Mesothelial cell of epicardium (in vitro differentiated cells): Measurements from ENCODE around the gene RABEP2. TPM values are rescaled to one million over a fixed set of nuclear protein-coding genes. Genes with fewer than 3 reads are reported as not detected.
A peak's percentile ranks its signal among the peaks of the same experiment; 100 is the strongest.

Experiments used
- DNase-seq, 2 experiments: peaks; one replicate each; pipeline ENCODE4 v3.0.0; 2021; ENCODE audit warnings: low spot score in 2 of 2; ENCODE audit not compliant: unreplicated experiment in 2 of 2
- H3K27ac Mint-ChIP-seq: 2 replicates; pipeline ENCODE4 v1.8.0; 2021; ENCODE audit warnings: mixed read lengths
- H3K27me3 Mint-ChIP-seq: 2 replicates; pipeline ENCODE4 v1.8.0; 2021; ENCODE audit warnings: low read depth, mixed read lengths
- H3K36me3 Mint-ChIP-seq: 2 replicates; pipeline ENCODE4 v1.8.0; 2021; ENCODE audit warnings: mixed read lengths
- H3K4me1 Mint-ChIP-seq: 2 replicates; pipeline ENCODE4 v1.8.0; 2021; ENCODE audit warnings: mixed read lengths
- H3K4me3 Mint-ChIP-seq: 2 replicates; pipeline ENCODE4 v1.8.0; 2021; ENCODE audit warnings: mild to moderate bottlenecking, moderate library complexity, mixed read lengths
- H3K9me3 Mint-ChIP-seq: 2 replicates; pipeline ENCODE4 v1.8.0; 2021; ENCODE audit warnings: mixed read lengths
- total RNA-seq: library from RNA; stranded (reverse); gene quantifications from 3 replicates; pipeline ENCODE4 v1.2.1, GENCODE V29; 2021
- TF ChIP-seq, protein P1 (sequence below): fragments of 200-600 bp; sonication (generic); IDR thresholded peaks from one replicate; pipeline ENCODE4 v1.5.0; 2021; ENCODE audit warnings: antibody characterized with exemption; ENCODE audit not compliant: unreplicated experiment

The RABEP2 gene
- total RNA-seq, 1 donor from 2014 or later, result 29.7 TPM

DNA sequence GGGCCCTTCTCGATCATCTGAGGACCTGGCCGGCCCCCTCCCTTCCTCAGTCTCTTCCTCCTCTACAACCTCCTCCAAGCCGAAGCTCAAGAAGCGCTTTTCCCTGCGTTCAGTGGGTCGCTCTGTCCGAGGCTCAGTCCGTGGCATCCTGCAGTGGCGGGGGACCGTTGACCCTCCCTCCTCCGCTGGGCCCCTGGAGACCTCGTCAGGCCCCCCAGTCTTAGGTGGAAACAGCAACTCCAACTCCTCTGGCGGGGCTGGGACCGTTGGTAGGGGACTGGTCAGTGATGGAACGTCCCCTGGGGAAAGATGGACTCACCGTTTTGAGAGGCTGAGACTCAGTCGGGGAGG, 58.6 kb downstream of the RABEP2 start:
- TF ChIP-seq, protein P1, sequence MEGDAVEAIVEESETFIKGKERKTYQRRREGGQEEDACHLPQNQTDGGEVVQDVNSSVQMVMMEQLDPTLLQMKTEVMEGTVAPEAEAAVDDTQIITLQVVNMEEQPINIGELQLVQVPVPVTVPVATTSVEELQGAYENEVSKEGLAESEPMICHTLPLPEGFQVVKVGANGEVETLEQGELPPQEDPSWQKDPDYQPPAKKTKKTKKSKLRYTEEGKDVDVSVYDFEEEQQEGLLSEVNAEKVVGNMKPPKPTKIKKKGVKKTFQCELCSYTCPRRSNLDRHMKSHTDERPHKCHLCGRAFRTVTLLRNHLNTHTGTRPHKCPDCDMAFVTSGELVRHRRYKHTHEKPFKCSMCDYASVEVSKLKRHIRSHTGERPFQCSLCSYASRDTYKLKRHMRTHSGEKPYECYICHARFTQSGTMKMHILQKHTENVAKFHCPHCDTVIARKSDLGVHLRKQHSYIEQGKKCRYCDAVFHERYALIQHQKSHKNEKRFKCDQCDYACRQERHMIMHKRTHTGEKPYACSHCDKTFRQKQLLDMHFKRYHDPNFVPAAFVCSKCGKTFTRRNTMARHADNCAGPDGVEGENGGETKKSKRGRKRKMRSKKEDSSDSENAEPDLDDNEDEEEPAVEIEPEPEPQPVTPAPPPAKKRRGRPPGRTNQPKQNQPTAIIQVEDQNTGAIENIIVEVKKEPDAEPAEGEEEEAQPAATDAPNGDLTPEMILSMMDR, result no peak
- no peak overlapping the region for H3K27ac Mint-ChIP-seq
- peaks cover 19% of the 10 kb centered on the region for H3K4me1 Mint-ChIP-seq
- no peak for DNase-seq
- no peaks in the 10 kb centered on the region for H3K27me3 Mint-ChIP-seq
- H3K4me3 Mint-ChIP-seq, result peak overlapping the region; percentile 17
- peaks cover 22% of the 10 kb centered on the region for H3K36me3 Mint-ChIP-seq
- no peaks in the 10 kb centered on the region for H3K9me3 Mint-ChIP-seq

DNA sequence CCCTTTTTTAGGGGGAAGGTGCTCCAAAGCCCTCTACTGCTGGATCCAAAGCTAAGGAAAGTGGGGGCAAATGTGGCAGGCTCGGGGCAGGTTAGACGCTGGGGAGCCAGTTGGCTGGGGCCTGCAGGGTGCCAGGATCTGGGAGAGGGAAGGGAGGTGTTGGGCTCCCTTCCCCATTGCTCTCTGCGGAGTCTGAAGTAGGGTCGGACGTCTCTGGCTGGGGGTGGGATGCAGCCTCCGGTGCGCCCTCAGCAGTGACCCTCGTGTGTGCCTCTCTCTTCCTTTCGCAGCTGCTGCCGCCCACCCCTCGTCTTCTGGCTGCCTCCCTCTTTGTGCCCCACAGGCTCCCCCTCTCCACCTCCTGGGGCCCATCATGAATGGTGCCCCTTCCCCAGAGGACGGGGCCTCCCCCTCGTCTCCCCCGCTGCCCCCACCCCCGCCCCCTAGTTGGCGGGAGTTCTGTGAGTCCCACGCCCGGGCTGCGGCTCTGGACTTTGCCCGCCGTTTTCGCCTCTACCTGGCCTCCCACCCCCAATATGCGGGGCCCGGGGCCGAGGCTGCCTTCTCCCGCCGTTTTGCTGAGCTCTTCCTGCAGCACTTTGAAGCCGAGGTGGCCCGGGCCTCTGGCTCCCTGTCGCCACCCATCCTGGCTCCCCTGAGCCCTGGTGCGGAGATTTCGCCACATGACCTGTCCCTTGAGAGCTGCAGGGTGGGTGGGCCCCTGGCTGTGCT, 59.1 kb downstream of the RABEP2 start:
- TF ChIP-seq, protein P1, result no peak
- no peak overlapping the region for H3K27ac Mint-ChIP-seq
- H3K36me3 Mint-ChIP-seq, result peaks cover 22% of the 10 kb centered on the region
- no peaks in the 10 kb centered on the region for H3K9me3 Mint-ChIP-seq
- no peaks in the 10 kb centered on the region for H3K27me3 Mint-ChIP-seq
- DNase-seq, result no peak
- peaks cover 19% of the 10 kb centered on the region for H3K4me1 Mint-ChIP-seq
- peak overlapping the region; percentile 17 for H3K4me3 Mint-ChIP-seq

DNA sequence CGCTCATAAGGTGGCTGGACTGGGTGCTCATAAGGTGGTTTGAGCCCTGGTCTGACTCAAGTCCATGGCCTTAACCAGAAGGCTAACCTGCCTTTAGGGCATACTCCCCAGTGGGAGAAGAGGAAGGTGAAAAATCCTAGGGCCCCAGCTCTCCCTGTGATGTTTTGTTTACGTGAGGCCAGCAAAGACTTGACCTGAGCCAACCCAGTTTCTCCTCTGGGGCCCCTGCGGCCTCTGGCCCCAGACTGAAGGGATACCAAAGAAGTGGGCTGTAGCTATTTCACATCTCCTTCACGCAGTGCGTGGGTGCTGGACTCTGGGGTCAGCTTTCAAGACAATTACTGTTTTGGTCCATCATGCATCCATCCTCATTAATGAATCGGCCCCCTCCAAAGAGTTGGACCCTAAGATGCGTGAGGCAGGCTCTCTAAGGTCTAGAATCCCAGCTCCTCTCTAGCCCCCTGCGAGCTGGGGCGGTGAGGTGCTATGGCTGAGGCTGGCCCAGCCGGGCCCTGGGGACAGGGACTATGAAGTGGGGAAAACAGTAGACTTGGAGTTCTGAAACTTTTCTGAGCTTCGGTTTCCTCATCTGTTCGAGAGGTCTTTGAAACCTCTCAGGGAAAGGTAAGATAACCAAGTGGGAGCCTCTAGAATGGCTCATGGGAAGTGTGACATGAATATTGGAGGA, 59.9 kb downstream of the RABEP2 start:
- TF ChIP-seq, protein P1, result no peak
- no peaks in the 10 kb centered on the region for H3K9me3 Mint-ChIP-seq
- H3K27me3 Mint-ChIP-seq, result no peaks in the 10 kb centered on the region
- H3K4me3 Mint-ChIP-seq, result peak overlapping the region; percentile 99
- H3K27ac Mint-ChIP-seq, result no peak overlapping the region
- H3K36me3 Mint-ChIP-seq, result peaks cover 17% of the 10 kb centered on the region
- DNase-seq, result no peak
- peaks cover 19% of the 10 kb centered on the region for H3K4me1 Mint-ChIP-seq

DNA sequence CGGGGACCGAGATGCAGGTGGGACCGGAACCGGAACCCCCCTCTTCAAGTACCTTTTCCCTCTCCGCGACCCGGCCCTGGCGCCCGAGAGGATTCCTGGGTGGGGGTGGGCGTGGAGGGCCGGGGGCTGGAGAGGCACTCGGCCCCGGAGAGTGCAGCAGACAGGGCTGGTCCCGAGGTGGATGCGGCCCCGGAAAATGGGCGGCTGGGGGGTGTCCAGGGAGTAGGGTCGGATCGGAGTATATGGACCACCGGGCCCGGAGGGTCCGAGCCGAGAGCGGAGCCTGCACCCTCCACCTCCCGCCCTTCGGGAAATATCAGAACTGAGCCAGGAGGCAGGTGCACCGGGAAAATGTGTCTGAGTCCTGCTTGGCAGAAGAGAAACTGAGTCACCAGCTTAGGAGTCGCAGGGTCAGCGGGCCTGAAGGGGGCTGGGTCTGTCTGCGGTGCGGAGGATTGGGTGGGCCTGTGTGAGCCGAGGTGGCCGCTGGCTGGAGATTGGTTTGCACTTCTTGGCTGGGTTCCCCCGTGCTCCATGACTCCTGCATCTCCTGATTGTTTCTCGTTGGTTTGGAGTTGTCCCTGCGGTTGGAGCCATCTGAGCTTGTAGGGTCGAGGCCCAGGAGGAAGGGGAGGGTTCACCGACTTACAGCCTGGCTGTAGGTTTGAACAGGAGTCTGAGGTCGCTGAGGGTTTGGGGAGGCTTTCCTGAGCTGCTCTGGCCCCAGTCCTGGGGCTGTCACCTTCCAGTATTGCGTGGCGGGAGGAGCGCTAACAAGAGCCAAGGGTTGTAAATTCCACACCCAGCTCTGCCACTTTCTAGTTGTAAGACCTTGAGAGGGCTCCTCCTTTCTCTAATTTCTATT, 60.9 kb downstream of the RABEP2 start:
- Mint-ChIP-seq H3K9me3 (no peaks in the 10 kb centered on the region), H3K27me3 (no peaks in the 10 kb centered on the region), H3K36me3 (peaks cover 10% of the 10 kb centered on the region), H3K27ac (peak overlapping the region; percentile 99), H3K4me1 (peaks cover 19% of the 10 kb centered on the region), H3K4me3 (peak overlapping the region; percentile 99)
- TF ChIP-seq, protein P1, result no peak
- no peak for DNase-seq

DNA sequence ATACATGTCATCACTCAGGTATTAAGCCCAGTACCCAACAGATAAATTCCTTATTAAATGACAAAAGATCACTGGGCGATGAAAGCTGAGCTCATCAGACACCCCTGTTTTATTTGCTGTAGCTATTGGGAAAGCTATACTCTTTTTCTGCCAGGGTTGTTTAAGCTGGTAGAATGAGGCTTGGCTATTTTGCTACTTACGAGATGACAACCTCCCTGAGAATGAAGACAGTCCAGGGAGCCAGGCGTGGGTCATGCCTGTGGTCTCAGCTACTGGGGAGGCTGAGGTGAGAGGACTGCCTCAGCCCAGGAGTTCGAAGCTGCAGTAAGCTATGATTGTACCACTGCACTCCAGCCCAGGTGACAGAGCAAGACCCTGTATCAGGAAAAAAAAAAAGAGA, 65.7 kb downstream of the RABEP2 start:
- Mint-ChIP-seq H3K36me3 (peaks cover 3% of the 10 kb centered on the region), H3K4me1 (peaks cover 6% of the 10 kb centered on the region), H3K9me3 (no peaks in the 10 kb centered on the region), H3K4me3 (no peak overlapping the region), H3K27ac (peak overlapping the region; percentile 34), H3K27me3 (no peaks in the 10 kb centered on the region)
- DNase-seq, result no peak
- TF ChIP-seq, protein P1, result no peak
